ENCODE results near the gene DCDC1. TPM values are rescaled to one million over a fixed set of nuclear protein-coding genes. Genes with fewer than 3 reads are reported as not detected.

DCDC1 gene
- total RNA-seq, 1 experiment from 2014 or later, result 1.5 TPM

GRCh38 chr11:31218847-31219246 is 150.7 kb downstream of the DCDC1 start:
- H3K4me3 ChIP-seq (replicated peaks in 1 of 2; ENCODE audit: low read depth in 1 of 2, low read length in 2 of 2), result no peak overlapping the region
- no peaks in the 10 kb centered on the region; a peak in 1 of 4 replicates for H3K9me3 ChIP-seq (ENCODE audit: control insufficient read depth in 1 of 2, insufficient read depth in 1 of 2, low read depth in 1 of 2, low read length in 2 of 2)
- intact Hi-C loops (cut with micrococcal nuclease), result no loop called here
- DNase-seq (ENCODE audit: low read depth, low spot score), result no peak
- no peaks in the 10 kb centered on the region for H3K9me2 ChIP-seq (ENCODE audit: insufficient read depth)
- no peak overlapping the region for H2AFZ ChIP-seq (ENCODE audit: low read depth, low read length, poor library complexity, severe bottlenecking)
- ChIA-PET POLR2A (no interaction called here), CTCF (no interaction called here), RAD21 (ENCODE audit: low non-redundant PET in 1 of 2, low total read pairs in 2 of 2, uncharacterized antibody in 2 of 2, unreplicated experiment in 2 of 2) (no interaction called here)
- TF ChIP-seq SRF (IDR thresholded peaks at IDR 0.05; ENCODE audit: low read depth), result no peak
- TF ChIP-seq, protein P1, sequence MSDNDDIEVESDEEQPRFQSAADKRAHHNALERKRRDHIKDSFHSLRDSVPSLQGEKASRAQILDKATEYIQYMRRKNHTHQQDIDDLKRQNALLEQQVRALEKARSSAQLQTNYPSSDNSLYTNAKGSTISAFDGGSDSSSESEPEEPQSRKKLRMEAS (IDR thresholded peaks at IDR 0.05), result no peak
- TF ChIP-seq RAD21 (IDR thresholded peaks at IDR 0.05; ENCODE audit: low read depth), result no peak
- TF ChIP-seq EZH2 (IDR thresholded peaks at IDR 0.05), result no peak
- no peak for TF ChIP-seq ZNF274 (IDR thresholded peaks at IDR 0.05; ENCODE audit: low read depth, low read length)
- no peak for TF ChIP-seq FOSL1 (IDR thresholded peaks at IDR 0.05; ENCODE audit: low read depth)
- no peak for TF ChIP-seq ELF1 (IDR thresholded peaks at IDR 0.05; ENCODE audit: borderline replicate concordance, low read depth)
- no peak overlapping the region for H3K4me2 ChIP-seq (ENCODE audit: low read length)
- no peak for ATAC-seq
- no TSS peak for BruUV-seq (replicated peaks)
- H4K20me1 ChIP-seq (ENCODE audit: insufficient read depth), result no peaks in the 10 kb centered on the region
- H3K27me3 ChIP-seq (ENCODE audit: insufficient read depth, low read length), result no peaks in the 10 kb centered on the region
- H3K4me1 ChIP-seq (ENCODE audit: control insufficient read depth in 1 of 2, insufficient read depth in 2 of 2, low read length in 2 of 2), result no peaks in the 10 kb centered on the region
- H3K79me2 ChIP-seq (ENCODE audit: insufficient read depth, low read length), result no peaks in the 10 kb centered on the region
- no peak overlapping the region for H3K9ac ChIP-seq (ENCODE audit: low read length)
- H3K36me3 ChIP-seq (ENCODE audit: control insufficient read depth in 1 of 2, insufficient read depth in 2 of 2, low read length in 2 of 2), result no peaks in the 10 kb centered on the region
- H3K27ac ChIP-seq (ENCODE audit: low read depth, low read length), result no peak overlapping the region

DNA sequence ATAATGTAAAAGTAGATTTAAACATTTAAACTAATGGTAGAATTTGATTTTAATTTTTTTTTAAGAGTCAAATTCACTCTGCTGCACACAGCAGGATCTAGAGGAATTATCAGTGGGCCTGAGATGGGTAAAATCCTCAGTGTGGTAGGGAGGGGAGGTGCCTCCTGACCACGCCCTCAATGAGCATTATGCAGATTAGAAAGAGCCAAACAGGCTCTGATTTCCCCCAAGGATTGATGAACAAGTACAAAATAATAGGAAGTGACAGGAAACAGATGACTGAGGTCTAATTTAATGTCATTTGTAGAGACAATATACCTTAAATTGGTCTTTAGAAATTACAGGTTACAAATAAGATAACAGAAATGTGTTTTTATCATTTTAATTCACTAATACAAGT is 155.2 kb downstream of the DCDC1 start:
- intact Hi-C loops (cut with micrococcal nuclease), result no loop called here
- Histone ChIP-seq H4K20me1 (ENCODE audit: insufficient read depth) (no peaks in the 10 kb centered on the region), H3K4me2 (ENCODE audit: low read length) (no peak overlapping the region), H3K4me3 (replicated peaks in 1 of 2; ENCODE audit: low read depth in 1 of 2, low read length in 2 of 2) (no peak overlapping the region), H3K9me2 (ENCODE audit: insufficient read depth) (no peaks in the 10 kb centered on the region), H3K9me3 (ENCODE audit: control insufficient read depth in 1 of 2, insufficient read depth in 1 of 2, low read depth in 1 of 2, low read length in 2 of 2) (no peaks in the 10 kb centered on the region), H3K36me3 (ENCODE audit: control insufficient read depth in 1 of 2, insufficient read depth in 2 of 2, low read length in 2 of 2) (no peaks in the 10 kb centered on the region), H3K9ac (ENCODE audit: low read length) (no peak overlapping the region), H3K27ac (ENCODE audit: low read depth, low read length) (no peak overlapping the region), H3K27me3 (ENCODE audit: insufficient read depth, low read length) (no peaks in the 10 kb centered on the region), H2AFZ (ENCODE audit: low read depth, low read length, poor library complexity, severe bottlenecking) (no peak overlapping the region), H3K4me1 (ENCODE audit: control insufficient read depth in 1 of 2, insufficient read depth in 2 of 2, low read length in 2 of 2) (no peaks in the 10 kb centered on the region; a peak in 1 of 4 replicates), H3K79me2 (ENCODE audit: insufficient read depth, low read length) (no peaks in the 10 kb centered on the region)
- TF ChIP-seq FOSL1 (IDR thresholded peaks at IDR 0.05; ENCODE audit: low read depth), result no peak
- ChIA-PET CTCF (no interaction called here), RAD21 (ENCODE audit: low non-redundant PET in 1 of 2, low total read pairs in 2 of 2, uncharacterized antibody in 2 of 2, unreplicated experiment in 2 of 2) (no interaction called here), POLR2A (no interaction called here)
- no TSS peak for BruUV-seq (replicated peaks)
- ATAC-seq (no peak), DNase-seq (ENCODE audit: low read depth, low spot score) (no peak)

All from HCT116 (cell line).